ENCODE measurements around the gene PTPRS.

DNA sequence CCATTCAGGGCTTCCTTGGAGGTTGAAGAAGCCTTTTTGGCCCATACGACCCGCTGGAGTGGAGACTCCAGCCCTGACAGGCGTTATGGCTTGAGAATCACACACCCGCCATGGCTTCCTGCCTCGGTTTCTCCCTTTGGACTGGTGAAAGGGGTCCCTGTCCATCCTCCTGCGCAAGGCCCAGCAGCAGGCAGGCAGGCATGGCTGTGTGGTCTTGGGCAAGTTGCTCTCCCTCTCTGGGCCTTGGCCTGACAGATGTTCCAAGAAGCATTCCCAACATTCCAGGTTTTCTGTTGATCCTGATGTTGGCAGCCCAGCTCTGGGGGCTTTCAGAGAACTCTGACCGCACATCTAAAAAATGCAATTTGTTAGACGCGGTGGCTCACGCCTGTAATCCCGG is 8.1 kb downstream of the PTPRS start:
- no peak for TF ChIP-seq CTCF (IDR thresholded peaks at IDR 0.05)
- no peak for TF ChIP-seq POLR2A (IDR thresholded peaks at IDR 0.05)
- TF ChIP-seq EP300 (IDR thresholded peaks at IDR 0.05) = no peak

All from tibial nerve (tissue), 4 donors.